Measurements from ENCODE around the gene GLIPR2.
"Not testable (repeated sequence)": the region's sequence is repeated elsewhere in the genome, so short reads cannot be mapped to it uniquely, and the experiment has no call there.

Gene GLIPR2

GRCh38 chr9:36173861-36174260 lies 37.3 kb downstream of the GLIPR2 start:
- no peak for DNase-seq (ENCODE audit: insufficient read length, low spot score)
- no peak for FAIRE-seq
- no peak for TF ChIP-seq POLR2A (IDR thresholded peaks at IDR 0.05; ENCODE audit: low read depth, low read length)

GRCh38 chr9:36174271-36174670 lies 37.7 kb downstream of the GLIPR2 start:
- no peak for DNase-seq (ENCODE audit: insufficient read length, low spot score)
- TF ChIP-seq POLR2A (IDR thresholded peaks at IDR 0.05; ENCODE audit: low read depth, low read length) = no peak
- no peak for FAIRE-seq

GRCh38 chr9:36174731-36175130 lies 38.2 kb downstream of the GLIPR2 start:
- TF ChIP-seq POLR2A (IDR thresholded peaks at IDR 0.05; ENCODE audit: low read depth, low read length) = no peak
- DNase-seq (ENCODE audit: insufficient read length, low spot score) (no peak), FAIRE-seq (no peak)

- DNase-seq (ENCODE audit: insufficient read length, low spot score); FAIRE-seq: not testable (repeated sequence)
These were observed 38.7 kb downstream of the GLIPR2 start for GRCh38 chr9:36175209-36175608.

GRCh38 chr9:36176496-36176895 lies 40.0 kb downstream of the GLIPR2 start:
- not testable (repeated sequence) for FAIRE-seq; DNase-seq (ENCODE audit: insufficient read length, low spot score)

- FAIRE-seq = no peak
- no peak for TF ChIP-seq POLR2A (IDR thresholded peaks at IDR 0.05; ENCODE audit: low read depth, low read length)
- DNase-seq (ENCODE audit: insufficient read length, low spot score) = no peak
These were observed 41.0 kb downstream of the GLIPR2 start for GRCh38 chr9:36177571-36177970.

GRCh38 chr9:36180243-36180642 lies 43.7 kb downstream of the GLIPR2 start:
- DNase-seq (ENCODE audit: insufficient read length, low spot score); FAIRE-seq: not testable (repeated sequence)

- no peak for FAIRE-seq
- no peak for TF ChIP-seq POLR2A (IDR thresholded peaks at IDR 0.05; ENCODE audit: low read depth, low read length)
- no peak for DNase-seq (ENCODE audit: insufficient read length, low spot score)
These were observed 50.9 kb downstream of the GLIPR2 start for GRCh38 chr9:36187414-36187813.

GRCh38 chr9:36188212-36188611 lies 51.7 kb downstream of the GLIPR2 start:
- no peak for TF ChIP-seq POLR2A (IDR thresholded peaks at IDR 0.05; ENCODE audit: low read depth, low read length)
- no peak for FAIRE-seq
- no peak for DNase-seq (ENCODE audit: insufficient read length, low spot score)

GRCh38 chr9:36189976-36190375 lies 53.4 kb downstream of the GLIPR2 start:
- FAIRE-seq (no peak), DNase-seq (ENCODE audit: insufficient read length, low spot score) (no peak)
- no peak for TF ChIP-seq POLR2A (IDR thresholded peaks at IDR 0.05; ENCODE audit: low read depth, low read length)

GRCh38 chr9:36190388-36191289 lies 54.1 kb downstream of the GLIPR2 start, which contains the start of gene CLTA:
Gene CLTA (plus strand): TSS chr9:36190921. CDS start chr9:36191057, 136 bp downstream.
- peak; percentile 92 for TF ChIP-seq POLR2A (IDR thresholded peaks at IDR 0.05; ENCODE audit: low read depth, low read length)
- peak; percentile 87 for DNase-seq (ENCODE audit: insufficient read length, low spot score)
- peak; percentile 86 for FAIRE-seq

GRCh38 chr9:36191290-36191645 lies 54.7 kb downstream of the GLIPR2 start:
- DNase-seq (ENCODE audit: insufficient read length, low spot score) (no peak), FAIRE-seq (no peak)
- TF ChIP-seq POLR2A (IDR thresholded peaks at IDR 0.05; ENCODE audit: low read depth, low read length) = no peak

- no peak for TF ChIP-seq POLR2A (IDR thresholded peaks at IDR 0.05; ENCODE audit: low read depth, low read length)
- no peak for FAIRE-seq
These were observed 55.2 kb downstream of the GLIPR2 start for GRCh38 chr9:36191686-36192085.

GRCh38 chr9:36192196-36192595 lies 55.7 kb downstream of the GLIPR2 start:
- TF ChIP-seq POLR2A (IDR thresholded peaks at IDR 0.05; ENCODE audit: low read depth, low read length) = no peak
- no peak for DNase-seq (ENCODE audit: insufficient read length, low spot score)
- FAIRE-seq = no peak

More at GRCh38 chr9:36191686-36192085, 55.2 kb downstream of the GLIPR2 start:
- no peak for DNase-seq (ENCODE audit: insufficient read length, low spot score)

- no peak for TF ChIP-seq POLR2A (IDR thresholded peaks at IDR 0.05; ENCODE audit: low read depth, low read length)
- DNase-seq (ENCODE audit: insufficient read length, low spot score) (no peak), FAIRE-seq (no peak)
These were observed 56.5 kb downstream of the GLIPR2 start for GRCh38 chr9:36193023-36193422.

Data from H54 (cell line).